HCT116 (cell line): Measurements from ENCODE around the gene CDKAL1.

Source experiments
- CBX3 ChIP-seq: IDR thresholded peaks from 2 replicates; pipeline ENCODE4 v1.6.1; 2012; ENCODE audit warnings: low read depth
- EZH2 ChIP-seq: fragments of 200-600 bp; sonication (generic); IDR thresholded peaks from 2 replicates; pipeline ENCODE4 v1.6.1; 2017; ENCODE audit warnings: antibody characterized with exemption, mixed run types
- EZH2phosphoT487 ChIP-seq: fragments of 200-600 bp; IDR thresholded peaks from 2 replicates; pipeline ENCODE4 v1.6.1; 2018; ENCODE audit warnings: antibody characterized with exemption, borderline replicate concordance
- POLR2A ChIP-seq: IDR thresholded peaks from 2 replicates; pipeline ENCODE4 v1.7.0; 2011; ENCODE audit warnings: borderline replicate concordance; ENCODE audit not compliant: insufficient read depth, insufficient read length; ENCODE audit errors: extremely low read depth
- RAD21 ChIP-seq: IDR thresholded peaks from 2 replicates; pipeline ENCODE4 v1.6.1; 2012; ENCODE audit warnings: low read depth, mild to moderate bottlenecking
- SIN3A ChIP-seq: IDR thresholded peaks from 2 replicates; pipeline ENCODE4 v1.6.1; 2012; ENCODE audit warnings: low read depth
- YY1 ChIP-seq: IDR thresholded peaks from 2 replicates; pipeline ENCODE4 v1.6.1; 2011; ENCODE audit warnings: low read length, low read depth, moderate library complexity, mild to moderate bottlenecking; ENCODE audit not compliant: insufficient replicate concordance; ENCODE audit errors: extremely low read depth
- ZNF274 ChIP-seq: fragments of 200-500 bp; sonication (Bioruptor generic); IDR thresholded peaks from 2 replicates; pipeline ENCODE4 v1.6.1; 2014; ENCODE audit warnings: mild to moderate bottlenecking, low read depth, low read length, inconsistent platforms
- TF ChIP-seq, protein P1 (sequence below), 3 experiments: fragments of 200-600 bp in 1 of 3; sonication (generic) in 1 of 3; IDR thresholded peaks in 2 of 3; conservative IDR thresholded peaks in 1 of 3; 2 replicates each; pipeline ENCODE4 v1.5.1; 2012 to 2017; ENCODE audit warnings: low read depth in 2 of 3, low read length in 2 of 3, antibody characterized with exemption in 1 of 3, borderline replicate concordance in 1 of 3, control low read depth in 1 of 3, mild to moderate bottlenecking in 1 of 3, mixed read lengths in 1 of 3, mixed run types in 1 of 3, moderate library complexity in 1 of 3; ENCODE audit not compliant: insufficient read depth in 1 of 3
- TF ChIP-seq, protein P2 (sequence below): IDR thresholded peaks from 2 replicates; pipeline ENCODE4 v1.6.1; 2012

DNA sequence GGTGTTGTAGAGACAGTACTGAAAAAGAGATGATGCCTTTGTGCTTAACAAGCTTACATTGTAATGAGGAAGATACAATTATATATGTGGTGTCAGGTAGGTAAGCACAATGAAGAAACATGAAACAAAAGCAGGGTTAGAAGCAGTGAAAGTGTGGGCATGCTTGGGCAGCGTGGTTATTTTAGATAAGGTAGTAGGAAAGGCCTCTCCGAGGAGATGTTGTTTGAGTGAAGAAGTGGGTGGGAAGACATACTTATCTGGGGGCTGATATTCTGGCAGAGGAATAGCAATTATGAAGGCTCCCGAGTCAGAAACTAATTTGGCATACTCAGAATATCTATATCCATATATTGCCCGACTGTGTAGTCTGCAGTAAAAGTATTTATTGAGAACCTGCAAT, 4.7 kb downstream of the CDKAL1 start:
- TF ChIP-seq POLR2A (no peak), EZH2 (no peak), SIN3A (no peak), CBX3 (no peak), YY1 (no peak), EZH2phosphoT487 (no peak), RAD21 (no peak), ZNF274 (no peak)
- TF ChIP-seq, protein P1, sequence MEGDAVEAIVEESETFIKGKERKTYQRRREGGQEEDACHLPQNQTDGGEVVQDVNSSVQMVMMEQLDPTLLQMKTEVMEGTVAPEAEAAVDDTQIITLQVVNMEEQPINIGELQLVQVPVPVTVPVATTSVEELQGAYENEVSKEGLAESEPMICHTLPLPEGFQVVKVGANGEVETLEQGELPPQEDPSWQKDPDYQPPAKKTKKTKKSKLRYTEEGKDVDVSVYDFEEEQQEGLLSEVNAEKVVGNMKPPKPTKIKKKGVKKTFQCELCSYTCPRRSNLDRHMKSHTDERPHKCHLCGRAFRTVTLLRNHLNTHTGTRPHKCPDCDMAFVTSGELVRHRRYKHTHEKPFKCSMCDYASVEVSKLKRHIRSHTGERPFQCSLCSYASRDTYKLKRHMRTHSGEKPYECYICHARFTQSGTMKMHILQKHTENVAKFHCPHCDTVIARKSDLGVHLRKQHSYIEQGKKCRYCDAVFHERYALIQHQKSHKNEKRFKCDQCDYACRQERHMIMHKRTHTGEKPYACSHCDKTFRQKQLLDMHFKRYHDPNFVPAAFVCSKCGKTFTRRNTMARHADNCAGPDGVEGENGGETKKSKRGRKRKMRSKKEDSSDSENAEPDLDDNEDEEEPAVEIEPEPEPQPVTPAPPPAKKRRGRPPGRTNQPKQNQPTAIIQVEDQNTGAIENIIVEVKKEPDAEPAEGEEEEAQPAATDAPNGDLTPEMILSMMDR (IDR thresholded peaks at IDR 0.05 in 2 of 3, conservative IDR thresholded peaks at IDR 0.05 in 1 of 3; ENCODE audit: borderline replicate concordance in 1 of 3, insufficient read depth in 1 of 3, low read depth in 2 of 3, low read length in 2 of 3): no peak
- TF ChIP-seq, protein P2, sequence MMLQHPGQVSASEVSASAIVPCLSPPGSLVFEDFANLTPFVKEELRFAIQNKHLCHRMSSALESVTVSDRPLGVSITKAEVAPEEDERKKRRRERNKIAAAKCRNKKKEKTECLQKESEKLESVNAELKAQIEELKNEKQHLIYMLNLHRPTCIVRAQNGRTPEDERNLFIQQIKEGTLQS: no peak
